ENCODE measurements around the gene RRH.

Gene RRH

DNA sequence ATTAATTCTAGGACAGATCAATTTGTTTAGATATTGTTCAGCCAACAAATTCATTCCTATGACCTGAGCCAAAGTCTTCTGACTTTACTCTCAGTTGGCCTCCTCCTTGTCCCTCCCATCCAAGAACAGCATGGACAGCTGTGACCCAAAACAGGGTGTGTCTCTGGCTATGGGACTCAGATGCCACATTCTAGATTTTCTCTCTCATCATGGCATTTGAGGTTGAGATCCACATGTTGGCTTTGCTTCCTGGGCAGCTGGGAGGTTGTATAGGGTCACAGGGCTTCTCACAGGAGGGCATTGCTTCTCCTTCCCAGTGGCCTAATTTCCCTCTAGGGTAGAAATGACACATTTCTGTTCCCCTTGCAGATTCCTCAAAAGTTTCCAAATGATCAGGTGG, 62.3 kb downstream of the RRH start:
- DNase-seq, result no peak

All from NCI-H1092 treated with DMSO at 0.1 percent for 48 hours (cell line).